H1 (cell line): ENCODE measurements around the gene DCN. TPM values are rescaled to one million over a fixed set of nuclear protein-coding genes. Genes with fewer than 3 reads are reported as not detected.

Experiments used
- JUND ChIP-seq: IDR thresholded peaks from 2 replicates; pipeline ENCODE4 v1.6.1; 2011; ENCODE audit warnings: mild to moderate bottlenecking, improper control_type of control experiment, low read length
- SIN3A ChIP-seq, 2 experiments: IDR thresholded peaks in 1 of 2; conservative IDR thresholded peaks in 1 of 2; 2 replicates each; pipeline ENCODE4 v1.6.1; 2011 to 2012; ENCODE audit warnings: low read length in 2 of 2, improper control_type of control experiment in 1 of 2, low read depth in 1 of 2, mild to moderate bottlenecking in 1 of 2
- polyA plus RNA-seq, 7 experiments: library from polyadenylated mRNA; depleted of rRNA in 3 of 7; stranded (reverse) in 5 of 7; unstranded in 2 of 7; fragments of >200 nt in 5 of 7; fragments of 200-250 nt in 2 of 7; gene quantifications; 1 replicate in 5 of 7; 2 replicates in 1 of 7; 4 replicates in 1 of 7; pipeline versions ENCODE4 v1.2.1 to v1.2.3, GENCODE V29; 2011 to 2013; ENCODE audit warnings: missing spikeins in 2 of 7, mixed read lengths in 2 of 7
- total RNA-seq: library from RNA; stranded (reverse); fragmentation: NEBNext Ultra II Directional; extraction: Animal tissue kit (Norgen Biotek cat#: 25700); gene quantifications from 2 replicates; pipeline ENCODE4 v1.2.1, GENCODE V29; 2021

The DCN gene
- total and polyA plus RNA-seq, 2 of the 8 experiments (the other 6 are each of a cell fraction or from before 2014, with no cell fraction given) = not detected

- TF ChIP-seq SIN3A (conservative IDR thresholded peaks at IDR 0.05 in 1 of 2, IDR thresholded peaks at IDR 0.05 in 1 of 2; ENCODE audit: low read depth in 1 of 2, low read length in 2 of 2) (no peak), JUND (no peak)
These were observed 21.6 kb downstream of the DCN start (continued) for GRCh38 chr12:91161009-91161408.
